ENCODE data around the gene UBASH3B. TPM values are rescaled to one million over a fixed set of nuclear protein-coding genes. Genes with fewer than 3 reads are reported as not detected.

The UBASH3B gene
- total RNA-seq, 1 experiment from 2014 or later, result 31.6 TPM

Other genes starting within 250 kb of the UBASH3B start
- 1.1 TPM in 1 of 2 replicates, not detected in the other for gene CRTAM, start 182.8 kb downstream of the UBASH3B start, total RNA-seq (2014; rRNA removed; shearing (Covaris generic); ENCODE audit: low replicate concordance)
- 2.3 and 3.1 TPM in 2 replicates for gene JHY, start 227.0 kb downstream of the UBASH3B start, total RNA-seq (2014; rRNA removed; shearing (Covaris generic); ENCODE audit: low replicate concordance)